GM19240 (cell line): ENCODE measurements around the gene DPYD.

Experiments
- DNase-seq: peaks from one replicate; pipeline ENCODE4 v3.0.0; 2011; ENCODE audit warnings: low spot score; ENCODE audit not compliant: insufficient read length

DPYD gene

DNA sequence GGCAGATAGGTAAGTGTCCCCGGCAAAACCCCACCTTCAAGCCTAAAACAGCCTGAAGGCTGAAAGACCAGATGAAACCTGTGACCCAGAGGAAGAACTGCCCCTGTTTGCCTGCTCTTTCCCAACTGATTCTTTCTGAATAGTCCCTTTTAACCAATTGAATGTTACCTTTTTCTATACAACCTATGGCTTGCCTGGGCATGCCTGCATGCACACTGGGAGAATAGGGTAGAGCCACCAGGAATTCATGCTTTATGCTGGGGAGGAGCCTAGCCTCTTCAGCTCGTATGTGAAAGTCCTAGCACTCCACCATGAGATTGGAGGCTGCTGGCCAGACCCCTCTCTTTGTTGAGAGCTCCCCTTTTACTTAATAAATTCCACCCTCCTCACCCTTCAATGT is 859.2 kb downstream of the DPYD start:
- DNase-seq, result no peak

DNA sequence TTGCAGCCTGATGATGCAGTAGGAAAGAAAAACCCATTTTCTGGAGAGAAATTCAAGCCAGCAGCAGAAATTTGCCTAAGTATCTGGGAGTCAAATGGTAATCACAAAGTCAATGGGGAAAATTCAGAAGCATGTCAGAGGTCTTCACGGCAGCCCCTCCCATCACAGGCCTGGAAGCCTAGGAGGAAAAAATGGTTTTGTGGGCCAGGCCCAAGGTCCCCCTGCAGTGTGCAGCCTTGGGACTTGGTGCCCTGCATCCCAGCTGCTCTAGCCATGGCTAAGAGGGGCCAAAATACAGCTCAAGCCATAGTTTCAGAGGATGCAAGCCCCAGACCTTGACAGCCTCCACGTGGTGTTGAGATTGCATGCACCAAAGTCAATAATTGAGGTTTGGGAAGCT is 864.4 kb downstream of the DPYD start:
- DNase-seq, result no peak

DNA sequence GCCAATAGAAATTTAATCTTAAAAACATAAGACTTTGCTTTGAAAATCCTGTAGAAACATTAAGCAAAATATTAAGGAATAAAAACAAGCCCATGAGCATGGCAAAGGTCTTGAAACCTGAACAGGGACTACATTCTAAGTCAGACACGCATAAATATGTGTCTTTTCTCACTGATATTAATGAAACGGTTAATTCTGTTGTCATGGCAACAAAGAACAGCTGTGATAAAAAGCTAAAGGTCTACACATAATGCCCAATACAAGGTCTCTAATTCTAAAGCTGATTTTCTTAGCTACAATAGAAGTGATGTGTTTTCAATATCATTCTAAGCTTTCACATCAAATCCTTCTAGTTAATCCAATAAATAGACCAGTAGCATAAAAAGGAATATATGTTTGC is 867.6 kb downstream of the DPYD start:
- DNase-seq, result no peak

DNA sequence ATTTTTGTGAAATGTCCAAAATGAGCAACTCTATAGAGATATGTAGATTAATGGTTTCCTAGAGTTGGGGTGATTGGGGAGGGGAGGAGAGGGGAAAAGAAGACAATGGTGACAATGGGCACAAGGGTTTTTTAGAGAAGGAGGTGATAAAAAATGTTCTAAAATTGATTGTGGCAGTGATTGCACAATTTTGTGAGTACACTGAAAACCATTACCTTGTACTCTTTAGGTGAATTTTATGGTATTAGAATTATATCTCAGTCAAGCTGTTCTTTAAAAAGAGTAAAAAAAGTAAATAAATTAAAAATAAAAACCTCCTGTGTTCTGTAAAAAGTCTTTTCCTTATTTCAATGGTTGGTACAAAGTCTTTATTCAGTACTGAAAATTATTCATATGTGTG is 869.0 kb downstream of the DPYD start:
- no peak for DNase-seq

DNA sequence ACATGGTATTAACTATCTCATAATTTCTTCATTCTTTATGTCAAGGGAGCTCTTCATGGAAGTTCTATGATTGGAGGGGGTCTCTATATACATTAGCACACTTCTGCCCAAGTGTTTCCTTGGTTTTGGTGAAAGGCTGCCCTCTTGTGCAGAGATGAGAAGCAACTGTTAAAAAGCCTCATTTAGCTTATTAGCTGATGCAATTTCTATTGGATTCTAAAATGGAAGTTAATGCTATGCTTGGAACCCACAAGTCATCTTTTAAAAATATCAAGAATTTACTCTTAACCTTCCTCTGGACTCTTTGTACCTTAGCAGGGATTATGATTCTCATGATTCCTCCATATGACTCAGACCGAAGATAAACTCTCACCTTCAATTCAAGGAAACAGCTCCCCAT is 870.3 kb downstream of the DPYD start:
- DNase-seq, result no peak

DNA sequence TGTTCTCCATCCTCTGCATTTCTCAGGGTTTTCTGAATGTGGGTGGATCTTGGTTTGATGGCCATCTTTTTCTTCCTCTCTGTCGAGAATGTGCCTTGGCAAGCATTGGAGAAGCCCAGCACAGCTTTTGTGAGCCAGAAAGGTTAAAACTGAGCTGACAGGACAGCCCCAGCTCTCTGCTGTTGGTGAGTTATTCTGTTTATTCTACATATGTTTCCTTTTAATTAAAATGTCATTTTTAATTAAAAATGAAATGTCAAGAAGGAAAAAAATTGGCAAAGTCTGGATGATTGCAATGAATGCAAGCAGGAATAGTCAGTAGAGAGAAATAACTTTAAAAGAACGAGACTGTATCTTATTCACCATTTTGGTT is 873.4 kb downstream of the DPYD start:
- no peak for DNase-seq

DNA sequence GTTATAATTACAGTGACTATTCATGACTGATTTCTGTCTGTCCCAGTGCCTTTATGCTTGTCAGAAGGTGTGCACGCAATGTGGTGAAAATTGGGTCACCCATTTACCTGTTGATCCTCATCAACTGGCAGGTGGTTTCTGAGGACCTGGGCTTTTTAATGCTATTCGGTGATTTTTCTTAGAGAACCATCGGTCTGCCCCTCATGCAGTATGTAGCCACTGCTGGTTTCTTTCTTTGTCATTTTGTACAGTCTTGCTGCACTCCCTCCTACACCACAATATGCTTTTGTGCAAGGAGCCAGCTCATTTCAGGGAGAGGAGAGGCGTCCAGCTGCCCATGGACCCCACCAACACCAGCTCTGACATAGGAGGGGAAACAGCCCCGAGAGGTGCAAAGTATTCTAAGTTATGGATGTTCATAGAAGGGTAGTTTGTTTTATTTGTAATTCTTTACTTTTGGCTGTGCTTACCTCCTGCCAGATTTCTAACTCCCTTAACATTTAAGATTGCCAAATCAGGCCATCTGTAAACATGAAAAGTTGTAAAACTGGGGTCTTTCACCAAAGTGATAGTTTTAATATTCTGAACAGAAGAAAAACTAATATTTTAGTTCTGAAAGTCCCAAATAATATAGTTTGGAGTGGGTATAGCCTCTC is 873.9 kb downstream of the DPYD start:
- no peak for DNase-seq

DNA sequence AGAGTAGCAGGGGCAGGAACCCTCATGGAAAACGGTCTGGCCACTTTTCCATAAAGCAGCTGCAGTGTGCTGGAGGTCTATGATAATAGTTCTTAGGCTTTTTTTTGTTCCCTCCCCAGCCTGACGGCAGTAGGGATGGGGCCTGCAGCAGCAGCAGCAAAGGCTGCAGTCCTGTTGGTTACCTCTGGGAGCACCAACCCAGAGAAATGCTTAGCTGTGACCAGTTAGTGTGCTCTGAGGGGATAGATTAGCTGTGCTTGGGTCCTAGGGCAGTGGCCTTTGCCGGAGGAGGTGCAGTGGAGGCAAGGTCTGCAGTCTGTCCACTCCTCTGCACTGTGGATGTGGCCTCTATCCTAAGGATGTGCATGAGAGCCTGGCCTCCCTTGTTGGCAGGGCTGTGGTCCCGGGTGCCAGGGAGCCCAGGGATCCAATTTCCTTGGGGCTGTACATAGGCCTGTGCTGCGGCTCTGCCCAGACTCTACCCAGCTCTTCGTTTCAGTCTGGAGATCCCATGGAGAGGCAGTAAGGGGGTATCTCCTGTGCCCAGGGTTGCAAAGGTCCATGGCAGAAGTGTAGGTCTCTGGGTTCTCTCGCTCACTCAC is 876.6 kb downstream of the DPYD start:
- DNase-seq, result no peak

DNA sequence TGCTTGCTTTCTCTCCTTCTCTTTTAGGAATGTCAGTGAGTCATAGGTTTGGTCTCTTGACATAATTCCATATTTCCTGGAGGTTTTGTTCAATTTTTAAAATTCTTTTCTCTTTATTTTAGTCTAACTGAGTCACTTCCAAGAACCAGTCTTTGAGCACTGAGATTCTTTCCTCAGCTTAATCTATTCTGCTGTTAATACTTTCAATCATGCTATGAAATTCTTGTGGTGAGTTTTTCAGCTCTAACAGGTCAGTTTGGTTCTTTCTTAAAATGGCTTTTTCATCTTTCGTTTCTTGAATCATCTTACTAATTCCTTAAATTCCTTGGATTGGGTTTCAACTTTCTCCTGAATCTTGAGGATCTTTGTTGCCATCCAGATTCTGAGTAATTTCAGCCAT is 878.3 kb downstream of the DPYD start:
- DNase-seq, result no peak

DNA sequence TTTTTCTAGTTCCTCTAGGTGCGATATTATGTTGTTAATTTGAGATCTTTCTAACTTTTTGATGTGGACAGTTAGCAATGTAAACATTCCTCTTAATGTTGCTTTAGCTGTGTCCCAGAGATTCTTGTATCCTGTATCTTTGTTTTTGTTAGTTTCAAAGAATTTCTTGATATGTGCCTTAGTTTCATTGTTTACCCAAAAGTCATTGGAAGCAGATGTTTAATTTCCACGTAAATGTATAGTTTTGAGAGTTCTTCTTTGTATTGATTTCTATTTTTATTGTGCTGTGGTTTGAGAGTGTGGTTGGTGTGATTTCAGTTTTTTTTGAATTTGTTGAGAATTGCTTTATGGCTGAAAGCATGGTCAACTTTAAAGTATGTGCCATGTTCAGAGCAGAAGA is 879.8 kb downstream of the DPYD start:
- DNase-seq, result no peak

DNA sequence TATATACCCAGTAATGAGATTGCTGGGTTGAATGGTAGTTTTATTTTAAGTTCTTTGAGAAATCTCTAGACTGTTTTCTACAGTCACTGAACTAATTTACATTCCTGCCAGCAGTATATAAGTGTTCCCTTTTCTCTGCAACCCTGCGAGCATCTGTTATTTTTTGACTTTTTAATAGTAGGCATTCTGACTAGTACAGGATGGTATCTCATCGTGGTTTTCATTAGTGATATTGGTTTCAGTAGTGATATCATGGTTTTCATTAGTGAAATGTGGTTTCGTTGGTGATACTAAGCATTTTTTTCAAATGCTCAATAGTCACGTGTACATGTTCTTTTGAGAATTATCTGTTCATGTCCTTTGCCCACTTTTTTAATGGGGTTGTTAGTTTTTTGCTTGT is 882.4 kb downstream of the DPYD start:
- DNase-seq, result no peak

DNA sequence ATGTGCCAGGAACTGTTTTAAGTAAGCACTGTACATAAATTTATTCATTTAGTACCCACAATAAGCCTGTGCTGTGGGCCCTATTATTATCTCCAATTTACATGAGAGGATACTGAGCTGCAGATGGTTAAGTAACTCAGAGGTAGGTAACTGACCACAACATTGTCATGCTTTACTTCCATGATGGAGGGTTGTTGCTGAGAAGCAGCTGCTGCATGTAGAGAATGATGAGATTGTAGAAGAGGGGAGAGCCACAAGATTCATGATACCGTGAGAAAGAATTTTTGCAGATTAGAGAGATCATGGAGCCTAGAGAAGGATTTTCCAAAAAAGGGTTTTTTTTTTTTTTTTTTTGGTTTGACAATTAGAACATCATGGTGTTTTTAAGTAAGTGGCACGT is 886.2 kb downstream of the DPYD start:
- no peak for DNase-seq

DNA sequence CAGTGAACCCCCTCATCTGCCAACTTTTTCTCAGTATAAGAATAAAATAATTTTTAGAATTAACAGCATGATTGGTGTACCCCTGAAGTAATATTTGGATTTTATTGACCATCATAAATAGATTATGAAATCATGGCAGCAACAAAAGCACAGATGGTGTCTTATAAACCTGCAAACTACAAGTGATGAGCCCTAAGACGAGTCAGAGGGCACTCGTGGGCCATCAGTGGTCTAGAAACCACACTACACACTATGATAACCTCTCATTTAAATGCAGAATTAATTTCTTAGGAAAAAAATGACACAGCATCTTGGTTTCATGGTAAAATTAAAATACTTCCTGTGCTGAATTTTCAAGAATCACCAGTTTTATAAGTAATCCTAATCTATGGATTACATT is 886.9 kb downstream of the DPYD start:
- DNase-seq, result no peak
